Effector CD4-positive, alpha-beta T cell (primary cell): ENCODE results near the gene CEND1.

Source experiments
- DNase-seq: peaks from one replicate; pipeline ENCODE4 v3.0.0-alpha.2; 2020

Gene CEND1

GRCh38 chr11:811446-812245 lies 21.8 kb upstream of the CEND1 start:
- no peak for DNase-seq

GRCh38 chr11:810040-810567 lies 20.2 kb upstream of the CEND1 start:
- DNase-seq: no peak

- peak; percentile 98 for DNase-seq
Observed at GRCh38 chr11:809287-810039, 19.6 kb upstream of the CEND1 start, which contains the start of gene RPLP2. Gene RPLP2, plus strand, starts transcription at chr11:809967. Its CDS starts 268 bp downstream, at chr11:810235.

- no peak for DNase-seq
Observed at GRCh38 chr11:808427-809286, 18.8 kb upstream of the CEND1 start.

GRCh38 chr11:804599-804964 lies 14.7 kb upstream of the CEND1 start:
- no peak for DNase-seq

- DNase-seq: no peak
Observed at GRCh38 chr11:803770-804598, 14.1 kb upstream of the CEND1 start.

GRCh38 chr11:803467-803742 lies 13.5 kb upstream of the CEND1 start:
- no peak for DNase-seq

GRCh38 chr11:802693-803466 lies 13.0 kb upstream of the CEND1 start:
- no peak for DNase-seq

GRCh38 chr11:802018-802617 lies 12.2 kb upstream of the CEND1 start:
- DNase-seq: no peak

GRCh38 chr11:801097-801780 lies 11.3 kb upstream of the CEND1 start:
- DNase-seq: no peak

GRCh38 chr11:800473-800872 lies 10.6 kb upstream of the CEND1 start:
- no peak for DNase-seq

- no peak for DNase-seq
Observed at GRCh38 chr11:799641-800316, 9.9 kb upstream of the CEND1 start.

GRCh38 chr11:798093-798713 lies 8.3 kb upstream of the CEND1 start, which contains the start of gene SLC25A22:
Gene SLC25A22, minus strand, starts transcription at chr11:798281. Its CDS starts 3,275 bp downstream, at chr11:795006.
- DNase-seq: peak; percentile 78

GRCh38 chr11:797296-798092 lies 7.6 kb upstream of the CEND1 start:
- peak; percentile 75 for DNase-seq

GRCh38 chr11:796565-797295 lies 6.8 kb upstream of the CEND1 start:
- no peak for DNase-seq

GRCh38 chr11:795634-796564 lies 6.0 kb upstream of the CEND1 start:
- DNase-seq: peak; percentile 71
